ENCODE measurements around the gene ZNF674.
"Not testable (repeated sequence)": the region's sequence is repeated elsewhere in the genome, so short reads cannot be mapped to it uniquely, and the experiment has no call there.

Gene ZNF674

DNA sequence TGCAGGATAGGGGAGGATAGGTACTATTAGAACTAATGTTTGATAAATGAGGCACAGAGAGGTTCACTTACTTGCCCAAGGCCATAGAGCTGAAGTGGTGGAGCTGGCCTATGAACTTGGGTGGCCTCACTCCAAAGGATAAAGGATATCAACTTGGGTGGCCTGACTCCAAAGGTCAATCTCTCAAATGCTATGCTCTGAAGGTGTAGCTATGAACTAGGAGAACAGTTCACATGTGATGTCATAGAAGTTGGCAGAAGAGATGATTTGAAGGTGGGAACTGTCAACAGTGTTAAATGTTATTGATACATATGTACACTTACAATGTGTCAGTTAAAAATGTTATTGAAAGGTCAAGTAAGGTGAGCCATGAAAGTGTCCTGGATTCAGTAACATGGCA, 22.2 kb upstream of the ZNF674 start:
- DNase-seq, result no peak

DNA sequence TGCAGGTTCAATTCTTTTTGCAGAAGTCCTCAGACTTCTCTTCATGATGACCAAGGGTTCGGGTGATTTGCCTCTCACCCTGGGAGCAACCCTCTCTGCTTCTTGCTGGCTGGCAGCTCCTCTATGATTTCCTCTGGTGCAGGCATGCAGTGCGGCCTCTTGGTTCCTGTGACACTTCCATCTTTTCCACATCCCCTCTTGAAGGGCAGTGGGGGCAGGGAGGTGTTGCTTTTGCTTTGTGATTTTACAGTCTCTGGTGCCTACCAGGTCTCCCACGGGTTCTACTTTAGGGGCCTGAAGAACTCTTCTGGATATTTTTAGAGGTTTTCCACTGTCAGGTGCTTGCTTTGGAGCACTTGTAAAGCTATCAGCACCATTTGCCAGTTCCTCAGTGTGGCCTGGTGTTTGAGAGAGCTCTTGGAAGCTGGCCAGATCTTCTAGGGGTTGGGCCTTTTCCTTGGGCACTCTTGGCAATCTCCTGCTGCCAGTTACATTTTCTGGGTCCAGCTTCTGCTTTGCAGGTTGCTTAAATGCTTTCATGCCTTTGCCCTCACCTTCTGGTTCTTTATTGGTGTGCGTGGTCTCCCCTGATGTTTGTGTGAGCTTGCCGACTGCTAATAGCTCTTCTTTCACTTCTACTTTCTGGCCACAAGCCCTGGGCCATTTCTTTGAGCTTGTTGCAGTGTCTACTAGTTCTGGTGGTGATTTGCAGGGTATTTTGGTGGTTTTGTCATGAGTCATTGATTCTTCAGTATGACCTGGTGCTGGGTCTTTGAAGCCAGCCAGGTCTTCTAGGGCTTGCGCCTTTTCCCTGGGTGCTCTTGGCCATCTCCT, 16.8 kb upstream of the ZNF674 start:
- no peak for DNase-seq

DNA sequence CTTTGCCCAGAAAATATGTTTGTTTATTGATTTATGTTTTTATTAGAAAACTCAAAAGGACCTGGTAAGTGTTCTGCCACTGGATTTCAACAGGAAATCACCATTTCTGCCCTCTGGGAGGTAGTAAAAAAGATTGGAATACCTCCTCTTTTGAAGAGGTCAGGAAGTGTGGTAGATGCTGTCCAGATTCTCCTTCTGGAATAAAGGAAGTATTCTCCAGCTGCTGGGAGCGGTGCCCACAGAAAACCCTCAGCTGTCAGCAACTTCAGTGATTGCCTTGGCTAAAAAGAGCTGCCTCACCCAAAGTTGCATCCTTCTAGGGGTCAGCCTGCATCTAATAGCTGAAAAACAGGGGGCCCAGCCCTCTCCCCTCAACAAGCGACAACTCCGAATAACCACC, 13.8 kb upstream of the ZNF674 start:
- no peak for DNase-seq

DNA sequence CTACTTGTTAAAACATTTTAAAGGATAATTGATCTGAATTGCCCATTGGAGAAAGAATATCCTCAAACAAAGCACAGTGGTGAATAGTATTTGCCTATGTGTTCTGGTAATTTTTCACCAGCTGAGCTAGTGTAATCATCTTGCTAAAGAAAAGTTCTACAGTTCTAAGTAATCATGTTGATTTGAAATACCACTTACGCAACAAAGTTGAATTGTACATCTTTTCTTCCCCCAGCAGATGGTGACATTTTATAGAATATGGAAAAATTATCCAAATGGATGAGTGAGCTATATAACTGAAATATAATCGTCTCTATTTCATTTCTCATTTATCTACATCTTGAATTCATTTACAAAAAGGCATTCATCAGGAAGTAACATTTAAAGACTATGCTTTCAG, 9.7 kb upstream of the ZNF674 start:
- no peak for DNase-seq

DNA sequence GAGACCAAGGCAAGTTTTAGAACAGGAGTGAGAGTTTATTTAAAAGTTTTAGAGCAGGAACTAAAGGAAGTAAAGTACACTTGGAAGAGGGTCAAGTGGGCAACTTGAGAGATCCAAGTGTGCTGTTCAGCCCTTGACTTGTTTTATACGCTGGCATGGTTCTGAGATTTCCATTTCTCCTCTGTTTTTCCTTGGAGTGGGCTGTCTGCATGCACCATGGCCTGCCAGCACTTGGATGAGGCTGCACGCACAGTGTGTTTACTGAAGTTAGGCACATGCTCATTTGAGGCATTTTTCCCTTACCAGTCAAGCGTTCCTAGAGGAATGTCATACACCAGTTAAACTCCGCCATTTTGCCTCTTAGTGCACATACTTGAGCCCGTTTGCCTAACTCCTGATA, 8.7 kb upstream of the ZNF674 start:
- no peak for DNase-seq

DNA sequence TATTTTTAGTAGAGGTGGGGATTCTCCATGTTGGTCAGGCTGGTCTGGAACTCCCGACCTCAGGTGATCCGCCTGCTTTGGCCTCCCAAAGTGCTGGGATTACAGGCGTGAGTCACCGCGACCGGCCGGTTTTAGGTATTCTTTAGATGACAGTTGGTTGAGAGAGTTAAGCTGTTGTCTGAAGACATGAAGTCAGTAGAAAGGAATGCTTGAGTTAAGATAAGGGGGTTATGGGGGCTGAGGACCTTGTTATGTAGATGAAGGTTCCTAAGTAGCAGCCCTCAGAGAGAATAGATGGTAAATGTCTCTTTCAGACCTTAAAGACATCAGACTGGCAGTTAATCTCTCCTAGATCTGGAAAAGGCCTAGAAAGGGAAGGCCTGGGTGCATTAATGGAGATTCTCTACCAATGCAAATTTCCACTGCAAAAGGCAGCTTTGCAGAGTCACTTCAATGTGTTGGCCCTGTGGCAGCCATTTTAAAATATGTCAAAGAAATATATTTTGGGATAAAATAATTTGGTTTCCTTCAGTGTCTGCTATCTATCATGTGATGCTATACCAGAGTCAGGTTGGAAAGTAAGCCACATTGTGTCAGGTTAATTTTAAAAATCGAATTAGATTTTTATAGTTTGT, 6.4 kb upstream of the ZNF674 start:
- no peak for DNase-seq

DNA sequence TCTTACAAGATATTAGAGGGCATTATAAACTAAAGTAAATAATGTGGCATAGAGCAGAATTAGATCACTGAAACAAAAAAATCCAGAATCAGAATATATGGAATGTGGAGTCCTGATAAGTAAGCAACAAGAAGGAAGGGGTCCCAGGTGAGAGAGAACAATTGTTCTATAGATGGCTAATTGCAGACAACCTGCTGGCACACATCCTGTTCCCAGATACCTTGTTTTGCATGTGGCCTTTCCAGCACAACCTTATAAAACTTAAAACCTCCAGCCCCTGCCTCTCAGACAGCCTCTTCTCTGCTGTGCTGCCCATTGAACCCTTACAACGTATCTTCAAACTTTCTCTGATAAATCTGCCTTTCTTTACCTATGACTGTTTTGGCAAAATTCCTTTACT, 4.7 kb upstream of the ZNF674 start:
- no peak for DNase-seq

DNA sequence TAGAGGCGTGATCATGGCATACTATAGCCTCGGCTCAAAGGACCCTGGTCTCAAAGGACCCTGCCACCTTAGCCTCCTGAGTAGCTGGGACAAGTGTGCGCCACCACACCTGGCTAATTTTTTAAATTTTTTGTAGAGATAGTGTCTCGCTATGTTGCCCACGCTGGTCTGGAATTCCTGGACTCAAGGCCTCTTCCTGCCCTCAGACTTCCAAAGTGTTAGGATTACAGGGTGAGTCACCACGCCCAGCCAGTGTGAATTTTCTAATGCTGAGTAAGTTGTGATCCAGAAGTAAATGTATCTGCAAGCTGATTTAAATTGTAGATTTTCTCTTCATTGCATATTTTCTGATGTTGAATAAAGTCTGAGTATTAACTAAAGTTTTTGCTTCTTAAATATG, 2.6 kb upstream of the ZNF674 start:
- DNase-seq, result no peak

DNA sequence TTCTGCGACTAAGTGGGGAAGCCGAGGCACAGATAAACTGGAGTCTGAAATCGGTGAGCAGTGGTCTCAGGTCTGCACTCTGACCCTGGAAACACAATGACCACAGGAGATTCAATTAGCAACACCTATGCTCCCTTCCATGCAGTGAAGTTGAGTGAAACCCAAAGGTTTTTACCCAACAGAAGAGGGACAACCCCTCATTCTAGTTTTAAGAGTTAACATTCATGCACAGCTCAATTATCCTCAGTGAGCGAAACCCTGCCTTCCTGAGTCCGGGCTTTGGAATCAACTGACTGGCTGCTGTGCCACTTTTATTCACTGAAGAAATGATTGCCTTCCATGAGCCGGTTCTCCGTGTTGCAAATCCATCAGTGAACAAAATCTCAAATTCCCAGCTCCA, 694 bp downstream of the ZNF674 start:
- DNase-seq, result not testable (repeated sequence)

DNA sequence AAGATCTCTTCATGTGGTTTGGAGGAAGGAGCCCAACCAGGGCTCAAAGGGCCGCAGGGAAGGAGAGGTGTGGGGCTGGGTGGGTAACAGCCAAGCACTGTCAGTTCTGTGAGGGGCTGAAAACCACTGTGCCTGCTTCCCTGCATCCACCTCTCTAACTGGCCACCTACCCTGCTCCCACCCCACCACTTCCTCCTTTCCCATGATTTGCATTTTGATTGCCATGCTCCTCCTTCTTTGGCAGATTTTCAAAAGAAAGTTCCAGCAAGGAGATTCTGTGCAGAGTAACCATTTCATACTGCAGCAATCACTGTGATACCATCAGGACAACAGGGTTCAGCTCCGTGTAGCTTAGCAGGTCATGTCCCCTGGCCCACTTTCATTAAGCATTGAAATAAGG, 1.8 kb downstream of the ZNF674 start:
- DNase-seq, result no peak

DNA sequence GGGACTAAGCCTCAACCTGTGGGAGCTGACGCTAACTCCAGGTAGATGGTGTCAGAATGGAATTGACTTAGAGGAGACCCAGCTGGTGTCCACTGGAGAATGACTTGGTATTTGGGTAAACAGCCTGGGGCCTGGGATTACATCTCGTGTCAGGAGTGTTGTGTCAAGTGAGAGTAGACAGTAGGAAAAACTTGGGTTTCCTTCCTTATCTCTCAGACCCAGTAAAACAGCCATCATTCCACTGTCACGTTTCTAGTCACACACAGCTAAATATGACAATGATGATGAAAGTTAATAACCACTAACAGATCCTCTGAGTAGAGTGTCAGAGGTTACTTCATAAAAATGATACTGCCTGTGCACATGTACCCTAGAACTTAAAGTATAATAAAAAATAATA, 13.8 kb downstream of the ZNF674 start:
- DNase-seq, result no peak

DNA sequence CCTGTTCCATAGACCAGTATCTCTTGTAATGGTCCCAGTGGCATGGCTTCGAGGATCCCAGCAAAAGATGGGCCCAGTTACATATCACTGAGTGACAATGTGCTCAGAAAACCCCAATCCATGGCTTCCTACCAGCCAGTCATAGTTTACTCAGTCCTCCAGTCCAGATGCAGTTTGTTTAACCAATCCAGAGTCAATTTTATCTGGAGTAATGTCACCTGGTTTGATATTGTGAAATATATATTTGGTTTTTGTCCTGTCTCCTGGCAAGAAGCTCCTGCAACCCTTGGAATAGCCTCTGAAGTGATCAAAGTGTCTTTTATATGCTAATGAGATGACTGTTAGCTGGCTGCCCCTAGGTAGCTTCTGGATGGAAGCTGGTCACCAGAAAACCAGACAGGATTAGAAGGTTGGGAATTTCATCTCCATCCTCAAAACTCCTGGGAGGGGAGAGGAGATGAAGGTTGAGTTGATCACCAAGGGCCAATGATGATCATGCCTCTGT, 14.8 kb downstream of the ZNF674 start:
- not testable (repeated sequence) for DNase-seq

DNA sequence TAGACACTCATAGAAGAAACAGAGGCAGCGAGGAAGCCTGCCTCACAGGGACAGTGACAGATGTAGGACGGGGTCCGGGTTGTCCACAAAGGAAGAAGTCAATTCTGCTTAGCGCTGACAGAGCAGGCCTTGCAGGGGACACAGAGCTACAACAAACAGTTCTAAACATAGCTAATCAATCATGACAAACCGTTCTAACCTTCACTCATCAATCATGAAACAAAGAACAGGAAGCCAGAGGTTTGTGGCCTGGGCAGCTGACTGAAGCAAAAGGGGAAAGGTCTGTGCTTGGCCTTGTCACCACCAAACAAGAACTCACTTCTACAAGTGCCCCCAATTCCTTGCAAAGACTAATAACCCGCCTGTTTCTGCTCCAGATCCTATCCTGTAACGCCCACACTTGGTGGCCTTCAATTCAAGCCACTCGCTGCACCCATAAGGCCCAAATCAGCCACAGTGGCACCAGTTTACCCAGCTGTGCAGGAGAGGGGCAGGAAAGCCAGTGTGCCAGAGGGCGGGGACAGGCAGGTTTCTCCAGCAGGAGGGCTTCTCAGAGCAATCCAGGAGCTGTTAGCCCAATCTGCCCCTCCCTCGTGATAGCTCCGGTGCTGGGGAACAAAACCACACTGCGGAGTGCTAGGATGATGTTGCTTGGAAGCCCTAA, 15.3 kb downstream of the ZNF674 start:
- DNase-seq, result not testable (repeated sequence)

DNA sequence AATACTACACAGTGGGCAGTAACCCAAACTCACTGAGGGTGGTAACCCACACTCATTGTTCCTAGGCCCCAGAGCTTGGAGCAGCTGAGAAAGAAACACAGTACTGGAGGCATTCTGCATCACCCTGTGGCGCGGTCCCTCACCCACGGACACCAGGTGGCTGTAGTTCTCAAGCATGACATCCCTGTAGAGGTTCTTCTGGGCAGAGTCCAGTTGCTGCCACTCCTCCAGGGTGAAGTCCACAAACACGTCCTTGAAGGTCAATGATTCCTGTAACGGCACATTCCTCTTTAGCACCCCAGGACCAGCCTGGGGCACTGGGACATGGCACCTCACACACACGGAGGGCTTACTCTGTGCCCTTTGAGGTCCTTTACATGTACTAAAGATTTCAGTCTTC, 16.6 kb downstream of the ZNF674 start:
- not testable (repeated sequence) for DNase-seq

DNA sequence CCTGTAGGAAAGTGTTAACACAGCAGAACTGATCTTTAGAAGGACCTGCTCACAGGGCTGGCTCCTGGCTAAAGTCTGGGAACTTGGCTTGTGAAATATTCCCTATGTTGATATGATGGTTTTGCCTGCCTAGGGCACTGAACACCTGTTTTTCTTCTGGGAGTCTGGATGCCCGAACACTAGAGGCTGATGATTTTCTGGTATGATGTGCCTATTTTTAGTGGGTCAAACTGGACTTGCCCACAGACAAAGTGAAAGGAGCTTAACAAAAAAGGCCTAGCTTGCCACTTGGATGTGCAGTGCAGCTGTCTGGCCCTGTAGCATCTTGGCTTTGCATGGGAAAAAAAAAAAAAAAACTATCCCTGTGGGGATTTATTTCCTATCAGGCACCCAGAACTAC, 39.1 kb downstream of the ZNF674 start:
- DNase-seq, result no peak

DNA sequence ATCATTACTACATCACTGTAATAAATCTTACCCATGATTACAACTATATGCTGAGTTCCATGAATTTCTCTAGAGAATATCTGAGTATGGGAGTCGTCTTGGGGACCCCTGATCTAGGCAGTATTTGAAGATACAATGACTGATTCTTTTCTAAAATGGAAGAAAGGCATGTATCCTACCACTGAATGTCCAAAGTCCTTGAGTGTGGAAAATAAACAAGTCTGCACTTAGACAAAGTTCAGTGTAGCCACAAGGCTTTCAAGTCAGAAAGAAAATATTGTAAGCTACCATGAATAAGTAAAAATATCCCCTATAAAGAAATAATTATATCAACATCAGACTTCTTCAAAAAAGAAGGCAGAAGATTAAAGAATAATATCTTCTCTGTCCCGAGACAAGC, 42.4 kb downstream of the ZNF674 start:
- no peak for DNase-seq

DNA sequence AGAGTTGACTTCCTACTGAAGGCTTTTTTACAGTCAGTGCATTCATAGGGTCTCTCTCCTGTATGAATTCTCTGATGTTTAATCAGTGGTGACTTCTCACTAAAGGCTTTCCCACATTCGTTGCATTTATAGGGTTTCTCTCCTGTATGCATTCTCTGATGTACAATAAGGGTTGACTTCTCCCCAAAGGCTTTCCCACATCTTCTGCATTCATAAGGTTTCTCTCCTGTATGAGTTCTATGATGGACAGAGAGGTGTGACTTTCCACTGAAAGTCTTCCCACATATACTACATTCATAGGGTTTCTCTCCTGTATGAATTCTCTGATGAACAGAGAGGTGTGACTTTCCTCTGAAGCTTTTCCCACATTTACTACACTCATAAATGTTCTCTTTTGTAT, 45.2 kb downstream of the ZNF674 start:
- DNase-seq, result no peak

DNA sequence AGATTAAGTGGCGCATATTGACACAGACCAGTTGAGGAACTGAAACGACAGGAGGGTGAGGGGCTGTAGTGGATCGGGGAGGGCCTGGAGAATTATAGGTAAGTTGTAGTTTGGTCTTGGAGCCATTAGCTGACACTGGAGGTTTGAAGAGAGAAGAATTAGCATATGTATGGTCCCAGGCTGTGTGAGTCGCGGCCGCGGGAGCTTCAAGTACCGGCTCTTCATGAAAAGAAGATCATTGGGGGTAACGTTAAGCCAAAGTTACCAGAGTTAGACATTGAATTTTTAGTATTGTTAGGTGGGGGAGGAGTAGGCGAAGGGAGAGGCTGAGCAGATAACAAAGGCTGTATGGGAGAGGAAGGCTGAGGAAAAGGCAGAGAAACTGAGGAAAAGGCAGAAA, 56.5 kb downstream of the ZNF674 start:
- no peak for DNase-seq

DNA sequence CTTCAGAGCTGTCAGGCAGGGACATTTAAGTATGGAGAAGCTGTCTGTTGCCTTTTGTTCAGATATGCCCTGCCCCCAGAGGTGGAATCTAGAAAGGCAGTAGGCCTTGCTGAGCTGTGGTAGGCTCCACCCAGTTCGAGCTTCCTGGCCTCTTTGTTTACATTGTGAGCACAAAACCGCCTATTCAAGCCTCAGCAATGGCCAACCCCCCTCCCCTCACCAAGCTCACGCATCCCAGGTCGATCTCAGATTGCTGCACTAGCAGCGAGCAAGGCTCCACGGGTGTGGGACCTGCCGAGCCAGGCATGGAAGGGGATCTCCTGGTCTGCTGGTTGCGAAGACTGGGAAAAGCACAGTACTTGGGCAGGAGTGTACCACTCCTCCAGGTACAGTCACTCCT, 59.3 kb downstream of the ZNF674 start:
- DNase-seq, result no peak

DNA sequence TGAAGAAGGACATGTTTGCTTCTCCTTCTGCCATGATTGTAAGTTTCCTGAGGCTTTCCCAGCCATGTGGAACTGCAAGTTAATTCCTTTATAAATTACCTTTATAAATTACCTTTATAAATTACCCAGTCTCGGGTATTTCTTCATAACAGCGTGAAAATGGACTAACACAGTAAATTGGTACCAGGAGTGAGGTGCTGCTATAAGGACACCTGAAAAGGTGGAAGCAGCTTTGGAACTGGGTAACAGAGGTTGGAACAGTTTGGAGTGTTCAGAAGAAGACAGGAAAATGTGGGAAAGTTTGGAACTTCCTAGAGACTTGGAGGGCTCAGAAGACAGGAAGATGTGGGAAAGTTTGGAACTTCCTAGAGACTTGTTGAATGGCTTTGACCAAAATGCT, 66.6 kb downstream of the ZNF674 start:
- not testable (repeated sequence) for DNase-seq

DNA sequence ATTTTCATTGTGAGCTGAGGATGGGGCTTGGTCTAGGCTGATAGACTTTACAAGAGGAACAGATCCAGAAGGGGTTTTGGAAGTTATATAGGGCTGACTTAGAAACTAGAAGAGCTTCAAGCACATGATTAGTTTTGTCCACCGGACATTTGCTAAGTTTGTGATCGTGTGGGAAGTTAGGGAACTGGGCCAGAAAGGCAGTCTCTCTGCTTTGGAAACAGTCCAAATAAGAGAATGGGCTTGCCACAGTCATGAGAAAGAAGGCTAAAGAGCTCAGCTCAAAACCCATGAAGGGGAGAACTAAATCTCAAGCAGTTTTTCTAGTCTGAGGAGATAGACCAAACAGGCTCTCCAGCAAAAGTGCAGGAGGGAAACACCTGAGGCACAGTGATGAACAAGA, 67.8 kb downstream of the ZNF674 start:
- DNase-seq, result no peak

DNA sequence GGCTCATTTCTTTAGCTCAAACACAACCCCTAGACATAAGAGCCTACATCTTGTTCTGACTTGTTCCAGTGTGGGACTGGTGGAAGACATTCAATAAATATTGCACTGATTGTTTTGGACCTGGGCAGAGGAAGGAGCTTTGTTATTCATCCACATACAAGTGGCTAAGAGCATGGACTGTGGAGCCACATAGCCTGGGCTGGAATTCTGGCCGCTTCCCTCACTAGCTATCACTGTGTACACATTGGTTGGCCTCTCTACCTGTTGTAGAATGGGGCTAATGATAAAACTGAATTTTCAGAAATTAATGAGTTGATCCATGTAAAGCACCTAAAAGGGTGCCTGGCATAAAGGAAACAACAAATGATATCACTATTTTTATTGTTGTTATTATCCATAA, 80.0 kb downstream of the ZNF674 start:
- DNase-seq, result no peak

DNA sequence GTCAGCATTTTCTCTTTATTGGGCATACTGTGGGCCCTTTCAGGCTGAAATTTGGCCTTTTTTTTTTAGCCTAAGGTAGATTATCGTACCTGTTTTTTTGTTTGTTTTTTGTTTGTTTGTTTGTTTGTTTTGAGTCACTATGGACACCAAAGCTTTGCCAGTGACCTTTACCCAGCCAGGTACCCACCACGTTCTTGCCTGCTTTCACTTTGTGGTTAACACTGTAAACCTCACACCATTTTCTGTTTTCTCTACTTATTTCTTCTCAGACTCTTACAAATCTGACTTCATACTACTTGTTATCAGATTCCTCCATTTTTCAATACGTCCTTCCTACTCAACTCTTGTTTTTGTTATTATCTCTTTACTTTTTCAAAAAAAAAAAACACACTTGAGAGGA, 81.5 kb downstream of the ZNF674 start:
- no peak for DNase-seq

DNA sequence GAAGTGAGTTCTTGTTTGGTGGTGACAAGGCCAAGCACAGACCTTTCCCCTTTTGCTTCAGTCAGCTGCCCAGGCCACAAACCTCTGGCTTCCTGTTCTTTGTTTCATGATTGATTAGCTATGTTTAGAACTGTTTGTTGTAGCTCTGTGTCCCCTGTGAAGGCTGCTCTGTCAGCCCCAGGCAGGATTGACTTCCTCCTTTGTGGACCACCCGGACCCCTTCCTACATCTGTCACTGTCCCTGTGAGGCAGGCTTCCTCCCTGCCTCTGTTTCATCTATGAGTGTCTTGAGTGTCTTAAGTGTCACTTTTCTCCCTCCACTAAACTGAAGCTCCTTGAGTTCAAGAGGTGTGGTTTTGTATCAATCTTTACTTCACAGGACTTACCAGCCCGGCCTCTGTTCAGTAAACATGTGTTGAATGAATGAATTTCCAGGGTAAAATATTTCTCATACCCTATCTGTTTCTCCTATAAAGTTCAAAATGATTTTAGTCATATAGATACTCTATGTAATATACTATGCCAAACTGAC, 83.5 kb downstream of the ZNF674 start:
- DNase-seq, result no peak
